ENCODE results near the gene G3BP2. TPM values are rescaled to one million over a fixed set of nuclear protein-coding genes. Genes with fewer than 3 reads are reported as not detected.
A peak's percentile ranks its signal among the peaks of the same experiment; 100 is the strongest.

G3BP2 gene
- total RNA-seq, 1 experiment from 2014 or later: 187 TPM

DNA sequence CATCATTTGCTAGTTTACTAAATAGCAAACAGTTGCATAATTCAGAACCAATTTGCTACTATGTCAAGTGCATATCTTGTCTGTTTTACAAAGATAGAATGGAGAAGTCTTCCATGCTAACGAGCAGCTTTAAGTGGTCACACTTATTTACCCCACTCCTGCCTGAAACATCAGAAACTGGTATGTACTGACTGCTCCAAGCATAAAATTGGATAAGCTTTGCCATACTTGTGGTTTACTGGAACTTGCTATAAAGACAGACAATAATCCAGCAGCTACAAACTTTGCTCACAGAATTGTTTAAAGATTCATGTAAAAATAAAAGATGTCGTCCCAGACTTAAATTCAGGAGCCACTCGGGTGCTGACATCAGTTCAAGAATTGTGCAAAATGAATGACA is 29.6 kb downstream of the G3BP2 start:
- 0 out of 2 replicates have a peak, but pooled peaks cover 4% of the 10 kb centered on the region for H3K4me1 ChIP-seq
- ChIA-PET CTCF (no interaction called here), POLR2A (no interaction called here)
- peaks cover 1% of the 10 kb centered on the region; the same call in 1 of the 2 replicates for H3K36me3 ChIP-seq (ENCODE audit: control insufficient read depth, insufficient read depth, low read length)
- TF ChIP-seq, protein P1, sequence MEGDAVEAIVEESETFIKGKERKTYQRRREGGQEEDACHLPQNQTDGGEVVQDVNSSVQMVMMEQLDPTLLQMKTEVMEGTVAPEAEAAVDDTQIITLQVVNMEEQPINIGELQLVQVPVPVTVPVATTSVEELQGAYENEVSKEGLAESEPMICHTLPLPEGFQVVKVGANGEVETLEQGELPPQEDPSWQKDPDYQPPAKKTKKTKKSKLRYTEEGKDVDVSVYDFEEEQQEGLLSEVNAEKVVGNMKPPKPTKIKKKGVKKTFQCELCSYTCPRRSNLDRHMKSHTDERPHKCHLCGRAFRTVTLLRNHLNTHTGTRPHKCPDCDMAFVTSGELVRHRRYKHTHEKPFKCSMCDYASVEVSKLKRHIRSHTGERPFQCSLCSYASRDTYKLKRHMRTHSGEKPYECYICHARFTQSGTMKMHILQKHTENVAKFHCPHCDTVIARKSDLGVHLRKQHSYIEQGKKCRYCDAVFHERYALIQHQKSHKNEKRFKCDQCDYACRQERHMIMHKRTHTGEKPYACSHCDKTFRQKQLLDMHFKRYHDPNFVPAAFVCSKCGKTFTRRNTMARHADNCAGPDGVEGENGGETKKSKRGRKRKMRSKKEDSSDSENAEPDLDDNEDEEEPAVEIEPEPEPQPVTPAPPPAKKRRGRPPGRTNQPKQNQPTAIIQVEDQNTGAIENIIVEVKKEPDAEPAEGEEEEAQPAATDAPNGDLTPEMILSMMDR (IDR thresholded peaks at IDR 0.05; ENCODE audit: insufficient read depth in 1 of 2, low read depth in 1 of 2, low read length in 1 of 2, severe bottlenecking in 1 of 2, unreplicated experiment in 1 of 2): no peak
- Mint-ChIP-seq H3K9me3 (ENCODE audit: unreplicated experiment) (no peaks in the 10 kb centered on the region), H3K27me3 (ENCODE audit: insufficient read depth, unreplicated experiment) (no peaks in the 10 kb centered on the region), H3K4me1 (ENCODE audit: low read depth, unreplicated experiment) (no peaks in the 10 kb centered on the region), H3K4me3 (ENCODE audit: unreplicated experiment) (no peak overlapping the region), H3K27ac (ENCODE audit: unreplicated experiment) (no peak overlapping the region), H3K36me3 (ENCODE audit: insufficient read depth, unreplicated experiment) (peaks cover 73% of the 10 kb centered on the region)
- DNase-seq: no peak
- H3K4me3 ChIP-seq (ENCODE audit: low read depth, low read length): no peak overlapping the region
- no peaks in the 10 kb centered on the region for H3K27me3 ChIP-seq (replicated peaks; ENCODE audit: control insufficient read depth, insufficient read depth, low read length)
- BruUV-seq (replicated peaks): TSS peak; percentile 37
- no peaks in the 10 kb centered on the region for H3K9me3 ChIP-seq
- intact Hi-C loops (cut with micrococcal nuclease; ENCODE audit: unreplicated experiment): no loop called here

- no peak for DNase-seq
- H3K9me3 Mint-ChIP-seq (ENCODE audit: unreplicated experiment): no peaks in the 10 kb centered on the region
- no peaks in the 10 kb centered on the region for H3K4me1 ChIP-seq
- no TSS peak for BruUV-seq (replicated peaks)
- no peak overlapping the region for H3K4me3 Mint-ChIP-seq (ENCODE audit: unreplicated experiment)
- no peak overlapping the region for H3K27ac Mint-ChIP-seq (ENCODE audit: unreplicated experiment)
- H3K4me3 ChIP-seq (ENCODE audit: low read depth, low read length): no peak overlapping the region
- TF ChIP-seq, protein P1 (IDR thresholded peaks at IDR 0.05; ENCODE audit: insufficient read depth in 1 of 2, low read depth in 1 of 2, low read length in 1 of 2, severe bottlenecking in 1 of 2, unreplicated experiment in 1 of 2): no peak
- no peaks in the 10 kb centered on the region for H3K27me3 ChIP-seq (replicated peaks; ENCODE audit: control insufficient read depth, insufficient read depth, low read length)
- H3K36me3 Mint-ChIP-seq (ENCODE audit: insufficient read depth, unreplicated experiment): peaks cover 33% of the 10 kb centered on the region
- intact Hi-C loops (cut with micrococcal nuclease; ENCODE audit: unreplicated experiment): no loop called here
- no peaks in the 10 kb centered on the region for H3K9me3 ChIP-seq
- no peaks in the 10 kb centered on the region for H3K27me3 Mint-ChIP-seq (ENCODE audit: insufficient read depth, unreplicated experiment)
- H3K4me1 Mint-ChIP-seq (ENCODE audit: low read depth, unreplicated experiment): no peaks in the 10 kb centered on the region
- ChIA-PET POLR2A (no interaction called here), CTCF (no interaction called here)
- H3K36me3 ChIP-seq (ENCODE audit: control insufficient read depth, insufficient read depth, low read length): no peaks in the 10 kb centered on the region; the same call in 1 of the 2 replicates
Measured at GRCh38 chr4:75639124-75639695, 34.0 kb downstream of the G3BP2 start.

DNA sequence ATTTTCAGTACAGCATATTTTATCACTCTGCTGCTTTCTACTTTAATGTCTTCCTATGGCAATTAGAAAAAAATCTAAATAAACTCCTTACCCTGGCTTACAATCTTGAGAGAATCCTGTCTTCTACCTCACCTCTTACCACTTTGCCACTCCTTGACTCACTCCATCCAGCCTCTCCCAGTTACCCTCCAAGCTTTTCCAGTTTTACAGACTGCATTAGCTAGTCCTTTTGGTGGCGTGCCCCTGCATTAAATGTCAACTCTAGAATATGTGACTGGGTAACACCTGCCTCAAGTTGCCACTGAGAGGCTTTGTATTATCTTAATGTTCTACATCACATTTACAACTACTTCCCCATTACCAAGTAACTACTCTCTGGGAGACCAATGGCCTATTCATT is 35.4 kb downstream of the G3BP2 start:
- H3K36me3 ChIP-seq (ENCODE audit: control insufficient read depth, insufficient read depth, low read length): no peaks in the 10 kb centered on the region
- CTCF ChIA-PET: no interaction called here
- H3K27ac Mint-ChIP-seq (ENCODE audit: unreplicated experiment): no peak overlapping the region
- no peaks in the 10 kb centered on the region for H3K27me3 Mint-ChIP-seq (ENCODE audit: insufficient read depth, unreplicated experiment)
- TF ChIP-seq, protein P1 (IDR thresholded peaks at IDR 0.05; ENCODE audit: insufficient read depth in 1 of 2, low read depth in 1 of 2, low read length in 1 of 2, severe bottlenecking in 1 of 2, unreplicated experiment in 1 of 2): no peak
- no TSS peak for BruUV-seq (replicated peaks)
- no peaks in the 10 kb centered on the region for H3K27me3 ChIP-seq (replicated peaks; ENCODE audit: control insufficient read depth, insufficient read depth, low read length)
- H3K36me3 Mint-ChIP-seq (ENCODE audit: insufficient read depth, unreplicated experiment): peaks cover 22% of the 10 kb centered on the region
- no peaks in the 10 kb centered on the region for H3K4me1 Mint-ChIP-seq (ENCODE audit: low read depth, unreplicated experiment)
- no peak overlapping the region for H3K4me3 Mint-ChIP-seq (ENCODE audit: unreplicated experiment)
- no peak for DNase-seq
- intact Hi-C loops (cut with micrococcal nuclease; ENCODE audit: unreplicated experiment): no loop called here
- H3K9me3 ChIP-seq: no peaks in the 10 kb centered on the region
- POLR2A ChIA-PET: no interaction called here
- no peak overlapping the region for H3K4me3 ChIP-seq (ENCODE audit: low read depth, low read length)
- H3K4me1 ChIP-seq: no peaks in the 10 kb centered on the region
- no peaks in the 10 kb centered on the region for H3K9me3 Mint-ChIP-seq (ENCODE audit: unreplicated experiment)

Measured in Caco-2 (cell line).